Keratinocyte (primary cell): ENCODE results near the gene CACNA2D2. TPM values are rescaled to one million over a fixed set of nuclear protein-coding genes. Genes with fewer than 3 reads are reported as not detected.

Source experiments
- DNase-seq: peaks from one replicate; pipeline ENCODE4 v3.0.0-alpha.2; 2011; ENCODE audit warnings: low read depth, missing footprints, low spot score
- FAIRE-seq: peaks from 2 replicates; lab custom pipeline; 2011; peaks lifted over from hg19 to GRCh38; lab: Jason Lieb, UNC
- H2AFZ ChIP-seq: 2 replicates; pipeline ENCODE4 v1.6.0; 2012; ENCODE audit warnings: low read length, control low read depth, inconsistent platforms; ENCODE audit not compliant: control insufficient read depth
- H3K27ac ChIP-seq: 2 replicates; pipeline ENCODE4 v1.5.1; 2011; ENCODE audit warnings: low read length; ENCODE audit not compliant: control insufficient read depth, insufficient read depth
- H3K27me3 ChIP-seq: 3 replicates; pipeline ENCODE4 v1.6.0; 2011; ENCODE audit warnings: low read length; ENCODE audit not compliant: control insufficient read depth, insufficient read depth; ENCODE audit errors: extremely low read depth
- H3K36me3 ChIP-seq, 2 experiments: 2 replicates in 1 of 2; 3 replicates in 1 of 2; pipeline ENCODE4 v1.5.1; 2011; ENCODE audit warnings: low read length in 2 of 2, mild to moderate bottlenecking in 1 of 2; ENCODE audit not compliant: control insufficient read depth in 2 of 2, insufficient read depth in 2 of 2; ENCODE audit errors: extremely low read depth in 1 of 2
- H3K4me1 ChIP-seq: 3 replicates; pipeline ENCODE4 v1.5.1; 2011; ENCODE audit warnings: low read length; ENCODE audit not compliant: control insufficient read depth, insufficient read depth; ENCODE audit errors: extremely low read depth
- H3K4me2 ChIP-seq: 3 replicates; pipeline ENCODE4 v1.6.0; 2011; ENCODE audit warnings: low read depth, low read length; ENCODE audit not compliant: control insufficient read depth, insufficient read depth; ENCODE audit errors: extremely low read depth
- H3K4me3 ChIP-seq, 3 experiments: fragments of 200-600 bp in 1 of 3; sonication (generic) in 1 of 3; 2 replicates in 2 of 3; 3 replicates in 1 of 3; pipeline ENCODE4 v1.5.1; 2011 to 2016; ENCODE audit warnings: low read length in 3 of 3, mild to moderate bottlenecking in 3 of 3, control low read depth in 2 of 3, inconsistent platforms in 1 of 3, low read depth in 1 of 3, mixed read lengths in 1 of 3, mixed run types in 1 of 3, moderate library complexity in 1 of 3; ENCODE audit not compliant: control insufficient read depth in 2 of 3, insufficient read depth in 2 of 3; ENCODE audit errors: extremely low read depth in 1 of 3
- H3K79me2 ChIP-seq: 2 replicates; pipeline ENCODE4 v1.6.0; 2012; ENCODE audit warnings: low read length; ENCODE audit not compliant: control insufficient read depth, insufficient read depth
- H3K9ac ChIP-seq: 3 replicates; pipeline ENCODE4 v1.6.0; 2011; ENCODE audit warnings: low read length; ENCODE audit not compliant: control insufficient read depth, insufficient read depth; ENCODE audit errors: extremely low read depth
- H3K9me1 ChIP-seq: 3 replicates; pipeline ENCODE4 v1.6.0; 2011; ENCODE audit warnings: low read length; ENCODE audit not compliant: control insufficient read depth, insufficient read depth; ENCODE audit errors: extremely low read depth
- H3K9me3 ChIP-seq: 2 replicates; pipeline ENCODE4 v1.5.1; 2012; ENCODE audit warnings: low read depth, low read length; ENCODE audit not compliant: control insufficient read depth
- H4K20me1 ChIP-seq: 3 replicates; pipeline ENCODE4 v1.6.0; 2011; ENCODE audit warnings: low read length; ENCODE audit not compliant: control insufficient read depth, insufficient read depth; ENCODE audit errors: extremely low read depth
- EZH2 ChIP-seq: IDR thresholded peaks from one replicate; pipeline ENCODE4 v1.6.1; 2012; ENCODE audit warnings: inconsistent platforms, mild to moderate bottlenecking, low read length, moderate library complexity
- dilution Hi-C: fragments of 300-500 bp; cut with MboI; formaldehyde crosslinking; loops from one replicate; pipeline ENCODE4 v1.7.0; 2020; ENCODE audit warnings: low sequenced_read_pairs; ENCODE audit not compliant: extremely low pct_ligation_motif_present
- polyA plus RNA-seq, 5 experiments: library from polyadenylated mRNA; depleted of rRNA in 3 of 5; stranded (reverse) in 3 of 5; stranded (forward) in 1 of 5; unstranded in 1 of 5; fragments of >200 nt; gene quantifications; 1 replicate in 1 of 5; 2 replicates in 3 of 5; 3 replicates in 1 of 5; pipeline versions ENCODE4 v1.2.1 to v1.2.3, GENCODE V29; 2011 to 2012; ENCODE audit warnings: missing spikeins in 2 of 5, low read depth in 1 of 5, low replicate concordance in 1 of 5
- TF ChIP-seq, protein P1 (sequence below), 3 experiments: IDR thresholded peaks in 1 of 3; conservative IDR thresholded peaks in 1 of 3; optimal IDR thresholded peaks in 1 of 3; 2 replicates in 2 of 3; 3 replicates in 1 of 3; pipeline versions ENCODE3 to v1.5.1; 2011; ENCODE audit warnings: low read length in 3 of 3, mild to moderate bottlenecking in 3 of 3, moderate library complexity in 2 of 3, control low read depth in 1 of 3, inconsistent platforms in 1 of 3; ENCODE audit not compliant: insufficient read depth in 2 of 3; ENCODE audit errors: extremely low read depth in 1 of 3

The CACNA2D2 gene
- polyA plus RNA-seq, 1 donor (not counting 4 experiments of a cell fraction or from before 2014, with no cell fraction given) = 0.04 TPM

DNA sequence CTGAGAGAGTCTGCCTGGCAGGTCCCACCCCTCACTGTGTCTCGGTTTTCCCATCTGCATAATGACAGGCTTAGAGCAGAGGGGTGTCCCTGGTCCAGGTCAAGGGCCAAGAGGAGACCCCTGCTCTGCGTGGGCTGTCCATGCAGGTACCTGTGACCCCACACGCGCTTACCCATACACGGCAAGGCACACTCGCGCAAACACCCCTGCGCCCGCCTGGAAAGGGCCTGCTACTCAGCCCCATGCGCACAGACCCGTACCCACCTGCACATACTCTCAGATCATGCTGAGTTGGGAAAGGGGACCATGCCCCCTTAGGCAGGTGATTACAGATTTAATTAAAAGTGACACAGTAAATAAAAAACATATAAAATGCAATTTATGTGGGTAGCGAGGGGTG is 120.7 kb downstream of the CACNA2D2 start:
- Histone ChIP-seq H3K27me3 (peaks cover 21% of the 10 kb centered on the region), H3K4me2 (no peak overlapping the region), H3K9me1 (no peaks in the 10 kb centered on the region), H3K9me3 (no peaks in the 10 kb centered on the region), H3K4me1 (no peaks in the 10 kb centered on the region), H3K9ac (no peak overlapping the region), H2AFZ (no peak overlapping the region), H3K4me3 (no peak overlapping the region), H3K79me2 (no peaks in the 10 kb centered on the region), H3K27ac (no peak overlapping the region), H4K20me1 (peaks cover 3% of the 10 kb centered on the region), H3K36me3 (no peaks in the 10 kb centered on the region)
- TF ChIP-seq, protein P1, sequence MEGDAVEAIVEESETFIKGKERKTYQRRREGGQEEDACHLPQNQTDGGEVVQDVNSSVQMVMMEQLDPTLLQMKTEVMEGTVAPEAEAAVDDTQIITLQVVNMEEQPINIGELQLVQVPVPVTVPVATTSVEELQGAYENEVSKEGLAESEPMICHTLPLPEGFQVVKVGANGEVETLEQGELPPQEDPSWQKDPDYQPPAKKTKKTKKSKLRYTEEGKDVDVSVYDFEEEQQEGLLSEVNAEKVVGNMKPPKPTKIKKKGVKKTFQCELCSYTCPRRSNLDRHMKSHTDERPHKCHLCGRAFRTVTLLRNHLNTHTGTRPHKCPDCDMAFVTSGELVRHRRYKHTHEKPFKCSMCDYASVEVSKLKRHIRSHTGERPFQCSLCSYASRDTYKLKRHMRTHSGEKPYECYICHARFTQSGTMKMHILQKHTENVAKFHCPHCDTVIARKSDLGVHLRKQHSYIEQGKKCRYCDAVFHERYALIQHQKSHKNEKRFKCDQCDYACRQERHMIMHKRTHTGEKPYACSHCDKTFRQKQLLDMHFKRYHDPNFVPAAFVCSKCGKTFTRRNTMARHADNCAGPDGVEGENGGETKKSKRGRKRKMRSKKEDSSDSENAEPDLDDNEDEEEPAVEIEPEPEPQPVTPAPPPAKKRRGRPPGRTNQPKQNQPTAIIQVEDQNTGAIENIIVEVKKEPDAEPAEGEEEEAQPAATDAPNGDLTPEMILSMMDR (optimal IDR thresholded peaks at IDR 0.05 in 1 of 3, IDR thresholded peaks at IDR 0.05 in 1 of 3, conservative IDR thresholded peaks at IDR 0.05 in 1 of 3; ENCODE audit: extremely low read depth in 1 of 3, insufficient read depth in 2 of 3, low read length in 3 of 3) = no peak
- no peak for TF ChIP-seq EZH2
- dilution Hi-C loops = no loop called here
- no peak for FAIRE-seq
- DNase-seq = no peak

DNA sequence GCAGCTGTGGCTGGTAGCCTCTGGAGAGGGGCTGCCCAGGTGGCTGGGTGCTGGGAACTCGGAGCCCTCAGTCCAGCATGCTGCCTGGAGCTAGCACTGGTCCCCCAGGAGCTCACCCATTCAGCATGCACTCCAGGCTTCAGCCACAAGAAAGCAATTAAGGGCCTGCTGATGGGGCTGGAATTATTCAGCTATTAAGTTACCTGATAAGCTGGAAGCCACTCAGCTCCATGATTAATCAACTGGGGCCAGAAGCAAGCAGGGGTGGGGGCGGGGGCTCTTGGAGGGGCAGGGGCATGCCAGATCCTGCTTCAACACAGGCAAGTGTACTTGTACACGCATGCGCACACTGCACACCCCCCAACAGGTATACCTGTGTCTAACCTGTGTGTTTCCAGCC is 122.1 kb downstream of the CACNA2D2 start:
- H3K4me3 ChIP-seq = no peak overlapping the region
- no peak overlapping the region for H2AFZ ChIP-seq
- H3K36me3 ChIP-seq = no peaks in the 10 kb centered on the region
- H4K20me1 ChIP-seq = peaks cover 3% of the 10 kb centered on the region
- H3K9me3 ChIP-seq = no peaks in the 10 kb centered on the region
- FAIRE-seq = no peak
- H3K4me2 ChIP-seq = no peak overlapping the region
- no peaks in the 10 kb centered on the region for H3K79me2 ChIP-seq
- H3K27me3 ChIP-seq = peaks cover 11% of the 10 kb centered on the region
- TF ChIP-seq, protein P1 (optimal IDR thresholded peaks at IDR 0.05 in 1 of 3, IDR thresholded peaks at IDR 0.05 in 1 of 3, conservative IDR thresholded peaks at IDR 0.05 in 1 of 3; ENCODE audit: extremely low read depth in 1 of 3, insufficient read depth in 2 of 3, low read length in 3 of 3) = no peak
- no peak for TF ChIP-seq EZH2
- no peaks in the 10 kb centered on the region for H3K9me1 ChIP-seq
- H3K27ac ChIP-seq = no peak overlapping the region
- dilution Hi-C loops = no loop called here
- H3K9ac ChIP-seq = no peak overlapping the region
- H3K4me1 ChIP-seq = no peaks in the 10 kb centered on the region
- DNase-seq = no peak
